Kidney (tissue), 14 donors: ENCODE measurements around the gene NFIA. TPM values are rescaled to one million over a fixed set of nuclear protein-coding genes. Genes with fewer than 3 reads are reported as not detected.

Experiments used
- DNase-seq, 5 donors: peaks; one replicate each; pipeline ENCODE4 v3.0.0-alpha.2; 2013 to 2020
- FAIRE-seq: peaks from 2 replicates; lab custom pipeline; 2012; peaks lifted over from hg19 to GRCh38; lab: Jason Lieb, UNC
- H3K27ac ChIP-seq, 2 donors: one replicate each; pipeline ENCODE4 v1.7.0; 2013; ENCODE audit warnings: low read depth in 2 of 2, low read length in 2 of 2, inconsistent platforms in 1 of 2
- H3K27me3 ChIP-seq: one replicate; pipeline ENCODE4 v1.7.1; 2013; ENCODE audit warnings: low read length, inconsistent platforms; ENCODE audit not compliant: control insufficient read depth, insufficient read depth
- H3K36me3 ChIP-seq, 3 donors: one replicate each; pipeline versions ENCODE4 v1.7.0 to v1.7.1; 2013; ENCODE audit warnings: low read length in 3 of 3, control low read depth in 1 of 3, inconsistent platforms in 1 of 3; ENCODE audit not compliant: insufficient read depth in 3 of 3, control insufficient read depth in 2 of 3
- H3K4me1 ChIP-seq, 3 donors: one replicate each; pipeline versions ENCODE4 v1.7.0 to v1.7.1; 2013; ENCODE audit warnings: low read length in 3 of 3, inconsistent platforms in 1 of 3, low read depth in 1 of 3; ENCODE audit not compliant: control insufficient read depth in 2 of 3, insufficient read depth in 2 of 3
- H3K4me3 ChIP-seq, 3 donors: one replicate each; pipeline versions ENCODE4 v1.7.0 to v1.8.1; 2013; ENCODE audit warnings: low read length in 3 of 3, control low read depth in 1 of 3, inconsistent platforms in 1 of 3
- H3K9ac ChIP-seq, 3 donors: one replicate each; pipeline versions ENCODE4 v1.7.0 to v1.7.1; 2013; ENCODE audit warnings: low read length in 3 of 3, control low read depth in 1 of 3, inconsistent platforms in 1 of 3
- H3K9me3 ChIP-seq, 3 donors: one replicate each; pipeline versions ENCODE4 v1.7.0 to v1.7.1; 2013; ENCODE audit warnings: low read length in 3 of 3, control low read depth in 1 of 3, inconsistent platforms in 1 of 3; ENCODE audit not compliant: control insufficient read depth in 2 of 3, insufficient read depth in 1 of 3
- CTCF ChIP-seq: IDR thresholded peaks from 3 replicates; pipeline ENCODE4 v1.5.1; 2012; ENCODE audit warnings: mild to moderate bottlenecking, moderate library complexity, borderline replicate concordance; ENCODE audit not compliant: insufficient read depth; ENCODE audit errors: extremely low read depth
- intact Hi-C: fragments of 100-400 bp; cut with DNase I; formaldehyde crosslinking; loops from one replicate; pipeline ENCODE4 v1.11.1; 2022
- polyA plus RNA-seq: library from polyadenylated mRNA; stranded (reverse); fragments of 350-450 nt; fragmentation: Illumina TruSeq; extraction: RNeasy Lipid Tissue Mini Kit (QIAGEN cat#74804); gene quantifications from one replicate; pipeline ENCODE4 v1.2.3, GENCODE V29; 2014; ENCODE audit warnings: low read depth, low replicate concordance; ENCODE audit not compliant: insufficient read depth
- total RNA-seq: library from RNA; stranded (reverse); fragmentation: NEBNext Ultra II Directional; extraction: Animal tissue kit (Norgen Biotek cat#: 25700); gene quantifications from one replicate; pipeline ENCODE4 v1.2.1, GENCODE V29; 2021
- donor health status: control.
- donor health status: control.
- donor health status: control.
- donor health status: control.
- donor health status: control.
- donor health status: DM: yes; HTN: yes; CAD: no.
- donor health status: Normal renal cell carcinoma (clear cell type).

The NFIA gene
- total and polyA plus RNA-seq, 2 donors from 2014 or later = 4.8 to 87.5 TPM

GRCh38 chr1:61504852-61505390, 422.6 kb downstream of the NFIA start:
- no peak for TF ChIP-seq CTCF
- H3K9ac ChIP-seq = no peak overlapping the region
- H3K27me3 ChIP-seq = no peaks in the 10 kb centered on the region
- H3K4me1 ChIP-seq = no peaks in the 10 kb centered on the region
- no peak overlapping the region for H3K4me3 ChIP-seq
- H3K27ac ChIP-seq = no peak overlapping the region
- no peaks in the 10 kb centered on the region for H3K9me3 ChIP-seq
- DNase-seq (no peak), FAIRE-seq (no peak)
- intact Hi-C loops = no loop called here
- no peaks in the 10 kb centered on the region for H3K36me3 ChIP-seq

GRCh38 chr1:61506236-61506635, 423.9 kb downstream of the NFIA start:
- intact Hi-C loops = no loop called here
- FAIRE-seq = no peak

GRCh38 chr1:61506944-61507500, 424.7 kb downstream of the NFIA start:
- H3K27me3 ChIP-seq = no peaks in the 10 kb centered on the region
- intact Hi-C loops = no loop called here
- FAIRE-seq (no peak), DNase-seq (no peak)
- no peak overlapping the region for H3K27ac ChIP-seq
- no peak for TF ChIP-seq CTCF
- H3K9ac ChIP-seq = no peak overlapping the region
- no peak overlapping the region for H3K4me3 ChIP-seq
- no peaks in the 10 kb centered on the region for H3K9me3 ChIP-seq
- H3K36me3 ChIP-seq = no peaks in the 10 kb centered on the region
- no peaks in the 10 kb centered on the region for H3K4me1 ChIP-seq

More at GRCh38 chr1:61506236-61506635, 423.9 kb downstream of the NFIA start:
- no peak for DNase-seq
- Histone ChIP-seq H3K9me3 (no peaks in the 10 kb centered on the region), H3K4me3 (no peak overlapping the region), H3K4me1 (no peaks in the 10 kb centered on the region), H3K9ac (no peak overlapping the region), H3K27ac (no peak overlapping the region), H3K27me3 (no peaks in the 10 kb centered on the region), H3K36me3 (no peaks in the 10 kb centered on the region)
- TF ChIP-seq CTCF = no peak
